HL-60 (cell line): ENCODE measurements around the gene PARP6.

Experiments
- CTCF ChIP-seq: IDR thresholded peaks from one replicate; pipeline ENCODE4 v1.5.1; 2011; ENCODE audit warnings: low read length, control low read depth, inconsistent platforms; ENCODE audit not compliant: insufficient read depth
- POLR2AphosphoS5 ChIP-seq: IDR thresholded peaks from 2 replicates; pipeline ENCODE4 v1.6.1; 2012; ENCODE audit warnings: low read depth
- REST ChIP-seq: IDR thresholded peaks from 2 replicates; pipeline ENCODE4 v1.6.1; 2012; ENCODE audit warnings: low read depth; ENCODE audit not compliant: insufficient replicate concordance

GRCh38 chr15:72239652-72240051 lies 32.7 kb downstream of the PARP6 start:
- TF ChIP-seq REST (no peak), CTCF (no peak), POLR2AphosphoS5 (no peak)
